NT2/D1 (cell line): ENCODE measurements around the gene KIF16B.

ENCODE experiments used
- SUZ12 ChIP-seq: IDR thresholded peaks from 2 replicates; pipeline ENCODE4 v1.6.1; 2011; ENCODE audit not compliant: insufficient read length, insufficient read depth; ENCODE audit errors: extremely low read depth
- YY1 ChIP-seq: IDR thresholded peaks from 2 replicates; pipeline ENCODE4 v1.6.1; 2011; ENCODE audit not compliant: insufficient read length, insufficient read depth
- ZNF274 ChIP-seq: IDR thresholded peaks from 2 replicates; pipeline ENCODE4 v1.6.1; 2011; ENCODE audit warnings: mild to moderate bottlenecking, low read depth, low read length

- TF ChIP-seq YY1: no peak
- no peak for TF ChIP-seq ZNF274
- TF ChIP-seq SUZ12: no peak
Measured at GRCh38 chr20:16493486-16493885, 79.8 kb downstream of the KIF16B start.
